Stimulated activated CD8-positive, alpha-beta memory T cell treated with anti-CD3 and anti-CD28 coated beads, Interleukin-12 subunit alpha, Interleukin-12 subunit beta, amount 100 ng/mL, for 1 hour (primary cell): ENCODE data around the gene KLHL7.

Experiments used
- DNase-seq: peaks from one replicate; pipeline ENCODE4 v3.0.0-alpha.2; 2020; ENCODE audit warnings: low read depth

Gene KLHL7

GRCh38 chr7:23105644-23106056 is at the start of gene KLHL7:
Gene KLHL7, plus strand, starts transcription at chr7:23105785. Its CDS starts 242 bp downstream, at chr7:23106027.
- DNase-seq: peak; percentile 93

DNA sequence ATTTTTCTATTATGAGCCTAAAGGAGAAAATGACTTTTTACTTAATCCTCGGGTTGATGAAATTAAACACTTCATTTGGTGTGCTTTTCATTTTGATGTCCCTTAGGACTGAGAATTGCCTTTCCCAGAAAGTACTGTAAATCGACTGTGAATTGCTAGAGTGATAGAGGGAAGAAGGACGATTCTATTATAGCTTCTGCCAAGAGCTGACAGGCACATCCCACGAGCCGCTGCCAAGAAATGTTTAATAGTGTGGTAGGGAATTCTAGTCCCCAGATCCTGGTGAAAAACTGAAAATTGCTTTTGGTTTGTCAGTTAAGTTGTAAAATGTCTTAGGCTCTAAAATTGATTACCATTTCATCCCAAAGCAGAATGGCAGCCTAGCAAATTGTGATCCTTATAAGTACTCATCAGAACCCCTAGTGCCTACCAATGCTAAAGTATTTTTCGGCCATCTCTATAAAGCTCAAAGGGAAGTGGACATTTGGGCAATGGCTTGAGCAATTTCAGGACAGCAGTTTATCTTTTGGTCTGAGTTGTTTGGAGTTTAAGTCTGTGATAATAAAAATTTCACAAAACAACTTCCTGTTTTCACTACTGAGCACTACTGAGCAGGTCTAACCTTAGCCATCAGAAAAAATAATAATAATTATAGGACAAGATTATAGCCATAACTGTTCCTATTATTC is 47.0 kb upstream of the KLHL7 start:
- no peak for DNase-seq

GRCh38 chr7:23061327-23061726 is 44.3 kb upstream of the KLHL7 start:
- no peak for DNase-seq

DNA sequence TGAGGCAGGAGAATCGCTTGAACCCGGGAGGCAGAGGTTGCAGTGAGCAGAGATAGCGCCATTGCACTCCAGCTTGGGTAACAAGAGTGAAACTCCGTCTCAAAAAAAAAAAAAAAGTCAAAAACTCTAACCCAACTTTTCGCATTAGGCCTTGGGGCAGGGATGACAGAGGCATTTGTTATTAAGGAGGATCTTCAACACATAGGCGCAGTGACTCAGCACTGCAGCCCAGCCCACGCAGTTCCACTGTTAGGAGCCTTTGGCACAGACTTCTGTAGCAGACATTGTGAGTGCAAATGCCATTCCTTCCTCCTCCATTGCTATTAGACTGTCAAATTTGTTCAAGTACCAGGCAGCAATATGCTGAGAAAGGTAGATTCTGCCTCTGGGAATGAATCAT is 43.1 kb upstream of the KLHL7 start:
- DNase-seq: no peak

DNA sequence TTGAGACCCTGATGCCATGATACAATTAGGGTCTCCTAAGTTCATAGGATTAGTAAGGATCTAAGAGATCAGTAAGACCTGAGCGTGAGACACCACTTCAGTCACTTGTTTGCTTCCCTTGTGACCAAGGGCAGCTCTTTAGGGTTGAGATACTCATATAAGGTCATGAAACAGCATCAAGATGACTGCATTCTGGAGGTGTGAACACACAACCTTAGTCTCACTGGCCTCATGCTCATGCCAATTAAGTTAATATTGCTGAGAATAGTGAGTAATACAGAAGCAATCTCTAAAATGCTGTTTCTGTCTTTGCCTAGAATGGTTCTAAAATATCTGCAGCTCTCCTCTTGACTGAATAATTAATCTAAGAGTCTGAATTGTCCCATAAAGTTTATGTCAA is 39.6 kb upstream of the KLHL7 start:
- no peak for DNase-seq

- DNase-seq: no peak
These were observed 38.3 kb upstream of the KLHL7 start for GRCh38 chr7:23067271-23067670.

GRCh38 chr7:23072048-23072447 is 33.5 kb upstream of the KLHL7 start:
- no peak for DNase-seq

GRCh38 chr7:23072922-23073321 is 32.7 kb upstream of the KLHL7 start:
- DNase-seq: no peak

- DNase-seq: no peak
These were observed 30.9 kb upstream of the KLHL7 start for GRCh38 chr7:23074443-23075261.

DNA sequence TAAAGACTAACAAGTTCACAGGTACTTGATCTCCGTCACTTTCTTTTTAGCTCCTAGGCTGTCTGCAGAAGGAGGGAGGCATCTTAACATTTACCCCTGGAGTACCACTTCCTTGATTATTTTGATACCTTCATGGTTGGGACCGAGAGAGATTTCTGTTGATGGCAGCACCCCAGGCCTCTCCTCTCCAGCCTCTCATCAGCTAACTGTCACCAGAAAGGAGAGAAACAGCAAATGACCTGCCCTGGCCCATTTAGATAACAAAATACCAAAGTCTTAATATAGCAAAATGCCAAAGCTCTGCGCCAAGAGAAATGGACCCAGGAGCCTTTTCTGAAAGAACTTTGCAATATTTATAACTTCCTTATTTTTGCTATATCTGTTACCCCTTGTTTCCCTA is 30.0 kb upstream of the KLHL7 start:
- DNase-seq: no peak

- DNase-seq: no peak
These were observed 28.8 kb upstream of the KLHL7 start for GRCh38 chr7:23076772-23077171.

GRCh38 chr7:23093111-23093510 is 12.5 kb upstream of the KLHL7 start:
- no peak for DNase-seq

GRCh38 chr7:23093546-23093945 is 12.0 kb upstream of the KLHL7 start:
- DNase-seq: no peak

DNA sequence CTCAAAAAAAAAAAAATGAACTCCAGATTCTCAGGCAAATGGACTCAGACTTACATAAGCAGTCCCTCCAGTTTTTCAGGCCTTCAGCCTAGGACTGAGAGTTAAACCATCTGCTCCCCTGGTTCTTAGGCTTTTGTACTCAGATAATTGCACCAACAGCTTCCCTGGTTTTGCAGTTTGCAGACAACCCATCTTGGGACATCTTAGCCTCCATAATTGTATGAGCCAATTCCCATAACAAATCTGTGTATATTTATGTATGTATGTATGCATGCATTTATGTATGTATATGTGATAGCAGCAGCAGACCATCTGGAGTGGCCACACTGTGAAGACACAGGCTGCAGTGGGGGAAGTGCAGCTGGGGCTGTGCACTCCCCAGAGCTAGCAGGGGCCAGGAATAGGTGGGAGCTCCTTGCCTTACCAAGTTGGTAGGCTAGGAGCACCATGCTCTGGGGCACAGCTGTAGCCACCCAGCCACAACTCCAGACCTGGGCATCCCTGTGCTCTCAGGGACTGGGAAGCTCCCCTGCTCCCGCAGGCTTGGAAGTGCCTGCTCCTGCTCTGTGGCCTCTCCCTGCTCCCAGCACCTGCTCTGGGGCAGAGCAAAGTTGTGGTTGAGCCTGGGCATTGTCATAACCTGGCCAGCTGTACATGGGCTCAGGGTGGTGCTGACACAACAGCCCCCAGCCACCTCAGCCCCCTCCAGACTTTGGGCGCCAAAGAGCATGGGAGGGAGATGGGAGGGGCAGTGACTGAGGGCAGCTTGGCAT is 8.9 kb upstream of the KLHL7 start:
- no peak for DNase-seq

DNA sequence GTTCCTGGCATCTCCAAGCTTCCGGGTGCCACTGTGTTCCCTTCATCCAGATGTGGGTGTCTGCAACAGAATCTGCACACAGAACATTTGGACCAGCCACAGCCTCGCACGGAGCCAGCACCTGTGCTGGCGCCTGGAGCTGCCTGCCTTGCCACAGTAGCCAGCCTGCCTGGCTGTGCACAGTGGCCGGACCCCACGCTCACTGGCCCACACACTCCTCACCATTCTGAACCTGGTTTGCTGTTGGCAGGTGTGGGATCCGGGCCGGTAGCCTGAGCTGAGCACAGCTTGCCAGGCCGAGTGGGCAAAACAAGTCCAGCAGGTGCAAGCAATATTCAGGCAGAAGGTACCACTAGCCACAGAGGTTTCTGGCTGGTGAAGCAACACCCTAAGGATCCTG is 7.6 kb upstream of the KLHL7 start:
- DNase-seq: no peak

- DNase-seq: no peak
These were observed 7.1 kb upstream of the KLHL7 start for GRCh38 chr7:23098460-23098859.

GRCh38 chr7:23100697-23101096 is 4.9 kb upstream of the KLHL7 start:
- no peak for DNase-seq

DNA sequence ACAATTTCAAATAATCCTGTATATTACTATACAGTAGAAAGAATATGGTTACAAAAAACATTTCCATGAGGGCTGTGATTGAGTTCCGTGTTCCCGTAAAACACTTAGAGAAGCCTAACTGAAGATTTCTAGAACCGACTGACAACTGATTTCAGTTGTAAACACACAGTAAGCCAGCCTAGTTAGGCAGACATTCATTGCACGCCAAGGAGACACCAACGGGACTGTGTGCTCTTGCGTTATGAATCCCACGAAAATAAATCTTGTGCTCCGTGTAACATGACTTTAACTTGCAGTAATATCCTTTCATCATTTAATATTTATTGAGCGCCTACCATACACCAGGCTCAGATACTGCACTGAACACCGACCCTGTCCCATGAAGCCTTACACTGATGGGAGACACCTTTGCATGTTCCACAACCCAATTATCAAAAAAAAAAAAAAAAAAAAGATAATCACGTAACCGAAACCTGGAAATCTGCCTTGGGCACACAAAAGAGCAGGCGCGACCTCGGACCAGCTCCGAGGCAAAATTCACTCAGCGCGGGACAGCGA is 420 bp upstream of the KLHL7 start:
- DNase-seq: no peak

DNA sequence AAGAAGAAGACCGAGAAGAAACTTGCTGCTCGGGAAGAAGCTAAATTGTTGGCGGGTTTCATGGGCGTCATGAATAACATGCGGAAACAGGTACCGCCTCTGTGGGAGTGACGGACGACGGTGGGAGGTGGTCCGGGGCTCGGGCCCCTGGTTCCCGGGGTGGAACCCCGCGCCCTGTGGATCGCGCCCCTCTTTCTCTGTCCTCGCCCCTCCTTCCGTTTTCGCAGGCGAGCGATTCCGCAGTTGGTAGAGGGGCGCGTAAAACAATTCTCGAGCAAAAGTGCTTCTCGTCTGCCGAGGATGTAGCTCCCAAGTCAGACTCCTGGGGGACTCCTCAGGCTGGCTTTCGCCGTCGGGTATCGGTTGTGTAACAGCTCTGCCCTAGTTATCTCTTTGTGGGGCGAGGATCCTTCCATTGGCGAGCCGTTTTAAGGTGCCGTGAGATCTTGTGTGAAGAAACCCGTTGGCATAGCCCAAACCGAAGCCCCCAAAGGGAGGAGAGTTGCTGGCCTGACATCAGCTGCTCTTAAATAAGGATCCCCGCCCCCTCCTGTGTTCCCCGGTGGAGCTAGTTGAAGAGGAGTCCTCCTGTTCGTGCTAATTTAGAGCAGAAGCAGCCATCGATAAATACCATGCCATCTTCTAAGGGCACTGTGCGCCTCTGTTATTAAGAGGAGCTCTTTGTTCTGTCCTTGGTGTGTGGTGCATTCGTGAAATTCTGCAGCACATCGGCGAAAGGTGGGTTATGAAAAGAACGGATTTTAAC is 655 bp downstream of the KLHL7 start:
- peak; percentile 17 for DNase-seq

GRCh38 chr7:23106823-23107663 is 1.5 kb downstream of the KLHL7 start:
- DNase-seq: no peak

GRCh38 chr7:23107781-23108180 is 2.2 kb downstream of the KLHL7 start:
- no peak for DNase-seq
